Lung microvascular endothelial cell (primary cell): ENCODE results near the gene DEFB129. TPM values are rescaled to one million over a fixed set of nuclear protein-coding genes. Genes with fewer than 3 reads are reported as not detected.

Experiments
- total RNA-seq: library from RNA; depleted of rRNA; stranded (reverse); fragments of >200 nt; gene quantifications from 2 replicates; pipeline ENCODE4 v1.2.1, GENCODE V29; 2014

The DEFB129 gene
- total RNA-seq, 1 donor from 2014 or later = not detected

Other genes with a start within 250 kb of the DEFB129 start
- gene DEFB125, start 139.6 kb upstream of the DEFB129 start, total RNA-seq = not detected in 2 replicates
- gene DEFB126, start 84.7 kb upstream of the DEFB129 start, total RNA-seq = not detected in 2 replicates
- not detected in 2 replicates for gene DEFB127, start 69.8 kb upstream of the DEFB129 start, total RNA-seq
- not detected in 2 replicates for gene DEFB128, start 37.5 kb upstream of the DEFB129 start, total RNA-seq
- gene DEFB132, start 30.5 kb downstream of the DEFB129 start, total RNA-seq = not detected in 2 replicates
- gene C20orf96, start 63.5 kb downstream of the DEFB129 start, total RNA-seq = 1.4 and 2.4 TPM in 2 replicates
- 12.9 and 19.0 TPM in 2 replicates for gene ZCCHC3, start 70.3 kb downstream of the DEFB129 start, total RNA-seq
- 2.2 and 2.8 TPM in 2 replicates for gene SOX12, start 98.3 kb downstream of the DEFB129 start, total RNA-seq
- gene NRSN2, start 119.9 kb downstream of the DEFB129 start, total RNA-seq = 9.7 and 9.8 TPM in 2 replicates
- gene TRIB3, start 153.5 kb downstream of the DEFB129 start, total RNA-seq = 26.6 and 36.1 TPM in 2 replicates
- gene RBCK1, start 181.0 kb downstream of the DEFB129 start, total RNA-seq = 46.4 and 76.6 TPM in 2 replicates
- 12.6 and 16.9 TPM in 2 replicates for gene TBC1D20, start 235.3 kb downstream of the DEFB129 start, total RNA-seq